GM19463 (cell line): ENCODE results near the gene ZIK1.

Source experiments
- ATAC-seq: cut with Tn5 transposase; IDR thresholded peaks from one replicate; pipeline ENCODE4 v1.9.1; 2021; ENCODE audit warnings: mild to moderate bottlenecking, moderate library complexity; ENCODE audit not compliant: unreplicated experiment

Gene ZIK1

GRCh38 chr19:57606931-57607330 is 23.0 kb downstream of the ZIK1 start:
- ATAC-seq = no peak

- ATAC-seq = no peak
Observed at GRCh38 chr19:57611113-57611512, 27.2 kb downstream of the ZIK1 start.

- ATAC-seq = peak; percentile 99
Observed at GRCh38 chr19:57613941-57614743, 30.2 kb downstream of the ZIK1 start, which contains the start of gene ZNF134. Gene ZNF134, plus strand, starts transcription at chr19:57614242. Its CDS starts 5,227 bp downstream, at chr19:57619469.

- ATAC-seq = no peak
Observed at GRCh38 chr19:57615346-57615745, 31.4 kb downstream of the ZIK1 start.

GRCh38 chr19:57620673-57621348 is 36.9 kb downstream of the ZIK1 start:
- no peak for ATAC-seq

- ATAC-seq = no peak
Observed at GRCh38 chr19:57623091-57623490, 39.1 kb downstream of the ZIK1 start.

GRCh38 chr19:57632987-57633831 is 49.3 kb downstream of the ZIK1 start, which contains the start of gene ZNF211:
Gene ZNF211, plus strand, starts transcription at chr19:57633168. Its CDS starts 179 bp downstream, at chr19:57633347.
- ATAC-seq = peak; percentile 98

- ATAC-seq = no peak
Observed at GRCh38 chr19:57633832-57634131, 49.8 kb downstream of the ZIK1 start.

GRCh38 chr19:57637379-57637778 is 53.4 kb downstream of the ZIK1 start:
- ATAC-seq = no peak

GRCh38 chr19:57641715-57642234 is 57.8 kb downstream of the ZIK1 start:
- no peak for ATAC-seq

GRCh38 chr19:57642396-57643046 is 58.6 kb downstream of the ZIK1 start:
- ATAC-seq = no peak
